IMR-90 (cell line): ENCODE measurements around the gene DNAJB7. TPM values are rescaled to one million over a fixed set of nuclear protein-coding genes. Genes with fewer than 3 reads are reported as not detected.

Source experiments
- ATAC-seq: fragments of 200-7000 bp; cut with Tn5 transposase; 2 replicates; pipeline ENCODE4 v1.9.1; 2020; ENCODE audit warnings: low read depth, mild to moderate bottlenecking, moderate library complexity
- BruUV-seq: library from RNA; stranded (reverse); fragments of 400-500 nt; replicated peaks from 2 replicates; lab custom pipeline; 2021; lab: Mats Ljungman, UMichigan
- CTCF ChIA-PET: fragments of 300-600 bp; formaldehyde crosslinking; extraction: SDS; loops from one replicate; lab custom pipeline; 2021; ENCODE audit warnings: antibody characterized with exemption; lab: Yijun Ruan, JAX
- POLR2A ChIA-PET: fragments of 300-600 bp; sonication (Branson Sonifier 250); formaldehyde crosslinking; loops from one replicate; lab custom pipeline; 2022; ENCODE audit warnings: antibody characterized with exemption; ENCODE audit not compliant: unreplicated experiment; lab: Charles Lee
- DNase-seq: peaks from one replicate; pipeline ENCODE4 v3.0.0; 2013
- H2AFZ ChIP-seq: replicated peaks from 2 replicates; pipeline ENCODE3; 2013; ENCODE audit warnings: low read length, mild to moderate bottlenecking; ENCODE audit not compliant: poor library complexity
- H2AK5ac ChIP-seq: 2 replicates; pipeline ENCODE4 v1.6.1; 2013; ENCODE audit warnings: low read depth, low read length, inconsistent platforms
- H2AK9ac ChIP-seq: replicated peaks from 2 replicates; pipeline ENCODE3; 2013; ENCODE audit warnings: mild to moderate bottlenecking, low read depth, low read length, moderate library complexity; ENCODE audit not compliant: poor library complexity
- H2BK120ac ChIP-seq: 2 replicates; pipeline ENCODE4 v1.6.1; 2013; ENCODE audit warnings: low read depth, low read length, inconsistent platforms
- H2BK15ac ChIP-seq: 3 replicates; pipeline ENCODE4 v1.6.1; 2013; ENCODE audit warnings: low read depth, low read length, inconsistent platforms
- H2BK20ac ChIP-seq: 2 replicates; pipeline ENCODE4 v1.6.1; 2013; ENCODE audit warnings: low read depth, mild to moderate bottlenecking, inconsistent platforms, low read length, moderate library complexity
- H2BK5ac ChIP-seq: 2 replicates; pipeline ENCODE4 v1.6.1; 2013; ENCODE audit warnings: mild to moderate bottlenecking, low read depth, low read length, inconsistent platforms; ENCODE audit not compliant: poor library complexity, severe bottlenecking
- H3K14ac ChIP-seq: replicated peaks from 2 replicates; pipeline ENCODE4 v1.6.1; 2013; ENCODE audit warnings: low read depth, low read length, inconsistent platforms
- H3K18ac ChIP-seq: 2 replicates; pipeline ENCODE4 v1.6.1; 2013; ENCODE audit warnings: low read depth, low read length, control low read depth
- H3K23ac ChIP-seq: 2 replicates; pipeline ENCODE4 v1.6.1; 2013; ENCODE audit warnings: low read depth, low read length, inconsistent platforms
- H3K27ac ChIP-seq: 2 replicates; pipeline ENCODE4 v1.5.1; 2013; ENCODE audit warnings: mild to moderate bottlenecking, control low read depth, low read length; ENCODE audit not compliant: insufficient read depth
- H3K27me3 ChIP-seq: 2 replicates; pipeline ENCODE4 v1.6.1; 2013; ENCODE audit warnings: low read length; ENCODE audit not compliant: control insufficient read depth, insufficient read depth
- H3K36me3 ChIP-seq: 2 replicates; pipeline ENCODE4 v1.6.1; 2013; ENCODE audit warnings: low read length, mixed read lengths; ENCODE audit not compliant: control insufficient read depth, insufficient read depth
- H3K4ac ChIP-seq: 2 replicates; pipeline ENCODE4 v1.6.1; 2013; ENCODE audit warnings: low read depth, low read length, inconsistent platforms
- H3K4me1 ChIP-seq: 2 replicates; pipeline ENCODE4 v1.6.1; 2013; ENCODE audit warnings: low read length, mixed read lengths; ENCODE audit not compliant: control insufficient read depth, insufficient read depth
- H3K4me2 ChIP-seq: 2 replicates; pipeline ENCODE4 v1.6.1; 2013; ENCODE audit warnings: low read depth, mild to moderate bottlenecking, control low read depth, low read length, moderate library complexity
- H3K4me3 ChIP-seq: 2 replicates; pipeline ENCODE4 v1.5.1; 2013; ENCODE audit warnings: low read depth, mild to moderate bottlenecking, control low read depth, low read length, moderate library complexity; ENCODE audit not compliant: insufficient read depth
- H3K56ac ChIP-seq: 2 replicates; pipeline ENCODE4 v1.6.1; 2013; ENCODE audit warnings: low read length, inconsistent platforms; ENCODE audit not compliant: insufficient read depth; ENCODE audit errors: extremely low read depth
- H3K79me1 ChIP-seq, 2 experiments: 2 replicates each; pipeline ENCODE4 v1.6.1; 2013; ENCODE audit warnings: low read length in 2 of 2, inconsistent platforms in 1 of 2, low read depth in 1 of 2
- H3K9ac ChIP-seq: 2 replicates; pipeline ENCODE4 v1.6.1; 2013; ENCODE audit warnings: low read depth, low read length, control low read depth
- H3K9me1 ChIP-seq: 2 replicates; pipeline ENCODE4 v1.6.1; 2013; ENCODE audit warnings: low read length, inconsistent platforms; ENCODE audit not compliant: insufficient read depth
- H3K9me3 ChIP-seq: 2 replicates; pipeline ENCODE4 v1.6.1; 2013; ENCODE audit warnings: low read length; ENCODE audit not compliant: control insufficient read depth, insufficient read depth
- H4K20me1 ChIP-seq: 2 replicates; pipeline ENCODE4 v1.6.1; 2013; ENCODE audit warnings: low read length, inconsistent platforms; ENCODE audit not compliant: insufficient read depth
- H4K5ac ChIP-seq: 2 replicates; pipeline ENCODE4 v1.6.1; 2013; ENCODE audit warnings: mild to moderate bottlenecking, low read depth, low read length, control low read depth
- H4K8ac ChIP-seq, 2 experiments: 2 replicates each; pipeline ENCODE4 v1.6.1; 2013; ENCODE audit warnings: low read depth in 2 of 2, low read length in 2 of 2, control low read depth in 1 of 2, inconsistent platforms in 1 of 2
- H4K91ac ChIP-seq: 2 replicates; pipeline ENCODE4 v1.6.1; 2013; ENCODE audit warnings: low read depth, low read length, inconsistent platforms; ENCODE audit not compliant: insufficient read depth
- BHLHE40 ChIP-seq: fragments of 150-350 bp; IDR thresholded peaks from 2 replicates; pipeline ENCODE4 v1.6.1; 2016; ENCODE audit warnings: mild to moderate bottlenecking, low read depth, low read length
- CEBPB ChIP-seq: IDR thresholded peaks from 2 replicates; pipeline ENCODE4 v1.6.1; 2012; ENCODE audit warnings: low read depth, low read length, improper control_type of control experiment
- CHD1 ChIP-seq: IDR thresholded peaks from 2 replicates; pipeline ENCODE4 v1.6.1; 2012; ENCODE audit warnings: low read depth, low read length, improper control_type of control experiment
- FOS ChIP-seq: fragments of 150-350 bp; IDR thresholded peaks from 2 replicates; pipeline ENCODE4 v1.6.1; 2016; ENCODE audit warnings: low read depth, low read length
- MAFK ChIP-seq: IDR thresholded peaks from 2 replicates; pipeline ENCODE4 v1.6.1; 2012; ENCODE audit warnings: low read depth, low read length, improper control_type of control experiment
- MAZ ChIP-seq: IDR thresholded peaks from 2 replicates; pipeline ENCODE4 v1.6.1; 2012; ENCODE audit warnings: low read depth, mild to moderate bottlenecking, low read length, improper control_type of control experiment, moderate library complexity, borderline replicate concordance
- MXI1 ChIP-seq: IDR thresholded peaks from 2 replicates; pipeline ENCODE4 v1.6.1; 2012; ENCODE audit warnings: low read depth, mild to moderate bottlenecking, low read length, moderate library complexity, borderline replicate concordance
- NFE2L2 ChIP-seq: fragments of 150-350 bp; IDR thresholded peaks from 2 replicates; pipeline ENCODE4 v1.6.1; 2016; ENCODE audit warnings: low read depth, mild to moderate bottlenecking, low read length
- POLR2A ChIP-seq: IDR thresholded peaks from 2 replicates; pipeline ENCODE4 v1.6.1; 2012; ENCODE audit warnings: mild to moderate bottlenecking, low read depth, low read length
- RAD21 ChIP-seq: IDR thresholded peaks from 2 replicates; pipeline ENCODE4 v1.6.1; 2012; ENCODE audit warnings: low read length, improper control_type of control experiment
- RCOR1 ChIP-seq: IDR thresholded peaks from 2 replicates; pipeline ENCODE4 v1.6.1; 2012; ENCODE audit warnings: mild to moderate bottlenecking, low read length, improper control_type of control experiment; ENCODE audit not compliant: insufficient replicate concordance
- RFX5 ChIP-seq: IDR thresholded peaks from 2 replicates; pipeline ENCODE4 v1.8.0; 2012; ENCODE audit warnings: low read depth, mild to moderate bottlenecking, low read length, moderate library complexity
- SMC3 ChIP-seq: fragments of 150-350 bp; IDR thresholded peaks from 2 replicates; pipeline ENCODE4 v1.6.1; 2016; ENCODE audit warnings: low read depth, mild to moderate bottlenecking, antibody characterized with exemption, low read length, moderate library complexity
- dilution Hi-C: fragments of 300-500 bp; cut with HindIII; formaldehyde crosslinking; loops from one replicate; pipeline ENCODE4 v1.14.3; 2018; ENCODE audit warnings: low sequenced_read_pairs; ENCODE audit not compliant: unreplicated experiment
- in situ Hi-C: fragments of 300-500 bp; cut with MboI; formaldehyde crosslinking; loops from 3 replicates; pipeline ENCODE4 v1.14.3; 2019; ENCODE audit warnings: low sequenced_read_pairs, inconsistent platforms, mixed read lengths
- intact Hi-C: fragments of 100-400 bp; cut with micrococcal nuclease; formaldehyde crosslinking; loops from 2 replicates; pipeline ENCODE4 v1.10.0; 2022
- polyA plus RNA-seq, 3 experiments: library from polyadenylated mRNA; depleted of rRNA; stranded (reverse); fragments of >200 nt; gene quantifications; 2 replicates each; pipeline ENCODE4 v1.2.3, GENCODE V29; 2012; ENCODE audit warnings: low replicate concordance in 1 of 3
- total RNA-seq: library from RNA; depleted of rRNA; stranded (reverse); fragments of >200 nt; gene quantifications from 2 replicates; pipeline ENCODE4 v1.2.3, GENCODE V29; 2012
- TF ChIP-seq, protein P1 (sequence below): conservative IDR thresholded peaks from 2 replicates; pipeline ENCODE4 v1.5.1; 2012; ENCODE audit warnings: mild to moderate bottlenecking, low read depth, low read length, improper control_type of control experiment
- TF ChIP-seq, protein P2 (sequence below): fragments of 150-350 bp; IDR thresholded peaks from 2 replicates; pipeline ENCODE4 v1.6.1; 2017; ENCODE audit warnings: mild to moderate bottlenecking, antibody characterized with exemption, low read length, low read depth
- TF ChIP-seq, protein P3 (sequence below): fragments of 150-350 bp; IDR thresholded peaks from 2 replicates; pipeline ENCODE4 v1.6.1; 2016; ENCODE audit warnings: low read depth, mild to moderate bottlenecking, low read length, moderate library complexity, borderline replicate concordance

DNAJB7 gene
- total and polyA plus RNA-seq, 2 of the 4 experiments (the other 2 are of a cell fraction) = not detected

DNA sequence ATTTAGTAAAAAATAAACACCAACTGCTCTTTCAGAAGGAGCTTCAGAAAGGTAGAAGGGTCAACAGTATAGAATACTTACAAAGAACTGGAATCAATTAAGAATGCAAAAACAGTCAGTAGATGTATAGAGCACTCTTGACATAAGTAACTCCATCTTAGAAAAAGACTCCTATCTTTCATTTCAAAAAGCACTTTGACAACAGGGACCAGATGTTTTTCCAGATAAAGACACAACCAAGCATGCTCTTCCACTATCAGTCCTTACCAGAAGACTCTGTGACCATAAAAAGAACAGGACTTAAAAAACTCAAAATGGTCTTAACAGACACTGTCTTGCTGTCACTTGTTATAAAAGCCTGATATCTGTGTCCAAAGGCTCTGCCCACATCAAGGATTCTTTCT, 48.0 kb downstream of the DNAJB7 start:
- Histone ChIP-seq H4K20me1 (no peaks in the 10 kb centered on the region; the same call in 1 of the 2 replicates), H3K9me3 (no peaks in the 10 kb centered on the region), H2AK9ac (no peak overlapping the region), H3K56ac (no peak overlapping the region), H3K4me2 (no peak overlapping the region), H2AK5ac (no peak overlapping the region), H3K9me1 (peaks cover 9% of the 10 kb centered on the region), H3K36me3 (no peaks in the 10 kb centered on the region), H4K5ac (no peak overlapping the region), H3K9ac (no peak overlapping the region), H2BK15ac (no peak overlapping the region), H3K23ac (no peak overlapping the region), H3K4ac (no peak overlapping the region), H3K18ac (no peak overlapping the region), H3K79me1 (peaks cover 55 to 61% of the 10 kb centered on the region in 2 experiments), H3K4me3 (no peak overlapping the region), H3K27ac (no peak overlapping the region), H4K8ac (no peak overlapping the region), H2BK5ac (no peak overlapping the region), H3K27me3 (no peaks in the 10 kb centered on the region), H3K4me1 (peaks cover 2% of the 10 kb centered on the region; the same call in 1 of the 2 replicates), H2BK120ac (no peak overlapping the region), H4K91ac (no peak overlapping the region), H2AFZ (no peak overlapping the region), H2BK20ac (no peak overlapping the region), H3K14ac (no peak overlapping the region)
- no TSS peak for BruUV-seq
- dilution Hi-C loops (no loop called here), intact Hi-C loops (no loop called here), in situ Hi-C loops (no loop called here)
- ChIA-PET POLR2A (no interaction called here), CTCF (no interaction called here)
- TF ChIP-seq RCOR1 = no peak
- no peak for TF ChIP-seq RFX5
- no peak for TF ChIP-seq CHD1
- no peak for TF ChIP-seq CEBPB
- TF ChIP-seq, protein P1, sequence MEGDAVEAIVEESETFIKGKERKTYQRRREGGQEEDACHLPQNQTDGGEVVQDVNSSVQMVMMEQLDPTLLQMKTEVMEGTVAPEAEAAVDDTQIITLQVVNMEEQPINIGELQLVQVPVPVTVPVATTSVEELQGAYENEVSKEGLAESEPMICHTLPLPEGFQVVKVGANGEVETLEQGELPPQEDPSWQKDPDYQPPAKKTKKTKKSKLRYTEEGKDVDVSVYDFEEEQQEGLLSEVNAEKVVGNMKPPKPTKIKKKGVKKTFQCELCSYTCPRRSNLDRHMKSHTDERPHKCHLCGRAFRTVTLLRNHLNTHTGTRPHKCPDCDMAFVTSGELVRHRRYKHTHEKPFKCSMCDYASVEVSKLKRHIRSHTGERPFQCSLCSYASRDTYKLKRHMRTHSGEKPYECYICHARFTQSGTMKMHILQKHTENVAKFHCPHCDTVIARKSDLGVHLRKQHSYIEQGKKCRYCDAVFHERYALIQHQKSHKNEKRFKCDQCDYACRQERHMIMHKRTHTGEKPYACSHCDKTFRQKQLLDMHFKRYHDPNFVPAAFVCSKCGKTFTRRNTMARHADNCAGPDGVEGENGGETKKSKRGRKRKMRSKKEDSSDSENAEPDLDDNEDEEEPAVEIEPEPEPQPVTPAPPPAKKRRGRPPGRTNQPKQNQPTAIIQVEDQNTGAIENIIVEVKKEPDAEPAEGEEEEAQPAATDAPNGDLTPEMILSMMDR = no peak
- TF ChIP-seq BHLHE40 = no peak
- no peak for TF ChIP-seq MAZ
- TF ChIP-seq, protein P2, sequence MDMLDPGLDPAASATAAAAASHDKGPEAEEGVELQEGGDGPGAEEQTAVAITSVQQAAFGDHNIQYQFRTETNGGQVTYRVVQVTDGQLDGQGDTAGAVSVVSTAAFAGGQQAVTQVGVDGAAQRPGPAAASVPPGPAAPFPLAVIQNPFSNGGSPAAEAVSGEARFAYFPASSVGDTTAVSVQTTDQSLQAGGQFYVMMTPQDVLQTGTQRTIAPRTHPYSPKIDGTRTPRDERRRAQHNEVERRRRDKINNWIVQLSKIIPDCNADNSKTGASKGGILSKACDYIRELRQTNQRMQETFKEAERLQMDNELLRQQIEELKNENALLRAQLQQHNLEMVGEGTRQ = no peak
- no peak for TF ChIP-seq POLR2A
- TF ChIP-seq MXI1 = no peak
- TF ChIP-seq MAFK = no peak
- TF ChIP-seq, protein P3, sequence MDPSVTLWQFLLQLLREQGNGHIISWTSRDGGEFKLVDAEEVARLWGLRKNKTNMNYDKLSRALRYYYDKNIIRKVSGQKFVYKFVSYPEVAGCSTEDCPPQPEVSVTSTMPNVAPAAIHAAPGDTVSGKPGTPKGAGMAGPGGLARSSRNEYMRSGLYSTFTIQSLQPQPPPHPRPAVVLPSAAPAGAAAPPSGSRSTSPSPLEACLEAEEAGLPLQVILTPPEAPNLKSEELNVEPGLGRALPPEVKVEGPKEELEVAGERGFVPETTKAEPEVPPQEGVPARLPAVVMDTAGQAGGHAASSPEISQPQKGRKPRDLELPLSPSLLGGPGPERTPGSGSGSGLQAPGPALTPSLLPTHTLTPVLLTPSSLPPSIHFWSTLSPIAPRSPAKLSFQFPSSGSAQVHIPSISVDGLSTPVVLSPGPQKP = no peak
- TF ChIP-seq RAD21 = no peak
- TF ChIP-seq NFE2L2 = no peak
- TF ChIP-seq SMC3 = no peak
- no peak for TF ChIP-seq FOS
- DNase-seq (no peak), ATAC-seq (no peak)
